Skeletal muscle tissue (tissue), 4 donors: ENCODE data around the gene RBMS3. TPM values are rescaled to one million over a fixed set of nuclear protein-coding genes. Genes with fewer than 3 reads are reported as not detected.

Experiments
- H3K27ac ChIP-seq: one replicate; pipeline ENCODE4 v1.7.0; 2013; ENCODE audit warnings: mild to moderate bottlenecking, low read depth, low read length, inconsistent platforms
- H3K27me3 ChIP-seq, 3 donors: one replicate each; pipeline ENCODE4 v1.7.0; 2013; ENCODE audit warnings: low read length in 3 of 3; ENCODE audit not compliant: control insufficient read depth in 3 of 3, insufficient read depth in 3 of 3
- H3K36me3 ChIP-seq, 3 donors: one replicate each; pipeline ENCODE4 v1.7.0; 2013; ENCODE audit warnings: low read length in 3 of 3; ENCODE audit not compliant: control insufficient read depth in 3 of 3, insufficient read depth in 3 of 3
- H3K4me1 ChIP-seq, 3 donors: one replicate each; pipeline ENCODE4 v1.7.0; 2013; ENCODE audit warnings: low read length in 3 of 3, mild to moderate bottlenecking in 3 of 3; ENCODE audit not compliant: control insufficient read depth in 3 of 3, insufficient read depth in 3 of 3
- H3K4me3 ChIP-seq, 3 donors: one replicate each; pipeline ENCODE4 v1.7.0; 2013; ENCODE audit warnings: low read length in 3 of 3
- H3K9ac ChIP-seq, 3 donors: one replicate each; pipeline ENCODE4 v1.7.0; 2013; ENCODE audit warnings: low read length in 3 of 3, mild to moderate bottlenecking in 3 of 3, moderate library complexity in 2 of 3, low read depth in 1 of 3
- H3K9me3 ChIP-seq, 3 donors: one replicate each; pipeline ENCODE4 v1.7.0; 2013; ENCODE audit warnings: low read length in 3 of 3; ENCODE audit not compliant: control insufficient read depth in 3 of 3
- total RNA-seq: library from RNA; depleted of rRNA; stranded (reverse); fragments of >200 nt; gene quantifications from one replicate; pipeline ENCODE4 v1.2.3, GENCODE V29; 2014
- donor health status: Osteomylitis.

RBMS3 gene
- total RNA-seq, 1 donor from 2014 or later: 79.9 TPM

GRCh38 chr3:29679944-29680343, 399.1 kb downstream of the RBMS3 start:
- Histone ChIP-seq H3K4me1 (peaks cover 0 to 6% (median 0%) of the 10 kb centered on the region in 3 donors), H3K27ac (no peak overlapping the region), H3K36me3 (no peaks in the 10 kb centered on the region), H3K9me3 (peaks cover 0 to 2% (median 0%) of the 10 kb centered on the region in 3 donors), H3K27me3 (no peaks in the 10 kb centered on the region), H3K9ac (no peak overlapping the region), H3K4me3 (no peak overlapping the region)

GRCh38 chr3:29683018-29683993, 402.4 kb downstream of the RBMS3 start:
- Histone ChIP-seq H3K36me3 (no peaks in the 10 kb centered on the region), H3K27ac (peak overlapping the region; percentile 10), H3K4me3 (no peak overlapping the region), H3K9ac (no peak overlapping the region), H3K9me3 (peaks cover 0 to 2% (median 0%) of the 10 kb centered on the region in 3 donors), H3K4me1 (peaks cover 0 to 6% (median 0%) of the 10 kb centered on the region in 3 donors), H3K27me3 (no peaks in the 10 kb centered on the region)

GRCh38 chr3:29686889-29687592, 406.2 kb downstream of the RBMS3 start:
- Histone ChIP-seq H3K9ac (no peak overlapping the region), H3K36me3 (no peaks in the 10 kb centered on the region), H3K4me3 (no peak overlapping the region), H3K27me3 (no peaks in the 10 kb centered on the region), H3K4me1 (peaks cover 0 to 6% (median 0%) of the 10 kb centered on the region in 3 donors), H3K27ac (no peak overlapping the region), H3K9me3 (no peaks in the 10 kb centered on the region)

- Histone ChIP-seq H3K36me3 (no peaks in the 10 kb centered on the region), H3K9ac (no peak overlapping the region), H3K27me3 (no peaks in the 10 kb centered on the region), H3K9me3 (no peaks in the 10 kb centered on the region), H3K27ac (no peak overlapping the region), H3K4me3 (no peak overlapping the region), H3K4me1 (peaks cover 0 to 5% (median 1%) of the 10 kb centered on the region in 3 donors)
These were observed 409.9 kb downstream of the RBMS3 start for GRCh38 chr3:29690686-29691353.

GRCh38 chr3:29693863-29694262, 413.0 kb downstream of the RBMS3 start:
- Histone ChIP-seq H3K27ac (no peak overlapping the region), H3K9ac (peak overlapping the region in 1 of 3 donors; percentile 24), H3K4me3 (no peak overlapping the region)

GRCh38 chr3:29694331-29694730, 413.5 kb downstream of the RBMS3 start:
- no peaks in the 10 kb centered on the region for H3K27me3 ChIP-seq
- H3K9ac ChIP-seq: no peak overlapping the region
- H3K36me3 ChIP-seq: no peaks in the 10 kb centered on the region
- no peak overlapping the region for H3K4me3 ChIP-seq
- no peaks in the 10 kb centered on the region for H3K9me3 ChIP-seq
- H3K4me1 ChIP-seq: peaks cover 0 to 9% (median 5%) of the 10 kb centered on the region in 3 donors
- H3K27ac ChIP-seq: no peak overlapping the region

More at GRCh38 chr3:29693863-29694262, 413.0 kb downstream of the RBMS3 start:
- H3K27me3 ChIP-seq: no peaks in the 10 kb centered on the region
- H3K9me3 ChIP-seq: no peaks in the 10 kb centered on the region
- H3K36me3 ChIP-seq: no peaks in the 10 kb centered on the region
- peaks cover 0 to 9% (median 5%) of the 10 kb centered on the region in 3 donors for H3K4me1 ChIP-seq

GRCh38 chr3:29694783-29695182, 413.9 kb downstream of the RBMS3 start:
- H3K27ac ChIP-seq: peak overlapping the region; percentile 33
- H3K9ac ChIP-seq: no peak overlapping the region
- H3K9me3 ChIP-seq: no peaks in the 10 kb centered on the region
- H3K36me3 ChIP-seq: no peaks in the 10 kb centered on the region
- peaks cover 0 to 9% (median 5%) of the 10 kb centered on the region in 3 donors for H3K4me1 ChIP-seq
- H3K4me3 ChIP-seq: no peak overlapping the region
- no peaks in the 10 kb centered on the region for H3K27me3 ChIP-seq

- Histone ChIP-seq H3K27ac (peak overlapping the region; percentile 33), H3K9me3 (no peaks in the 10 kb centered on the region), H3K4me1 (peaks cover 0 to 9% (median 5%) of the 10 kb centered on the region in 3 donors), H3K27me3 (no peaks in the 10 kb centered on the region), H3K36me3 (no peaks in the 10 kb centered on the region), H3K4me3 (no peak overlapping the region), H3K9ac (no peak overlapping the region)
These were observed 414.3 kb downstream of the RBMS3 start for GRCh38 chr3:29695201-29695600.

- no peaks in the 10 kb centered on the region for H3K9me3 ChIP-seq
- H3K9ac ChIP-seq: no peak overlapping the region
- H3K27ac ChIP-seq: peak overlapping the region; percentile 33
- no peaks in the 10 kb centered on the region for H3K36me3 ChIP-seq
- H3K27me3 ChIP-seq: no peaks in the 10 kb centered on the region
- H3K4me3 ChIP-seq: no peak overlapping the region
- H3K4me1 ChIP-seq: peaks cover 0 to 9% (median 5%) of the 10 kb centered on the region in 3 donors
These were observed 414.9 kb downstream of the RBMS3 start for GRCh38 chr3:29695643-29696198.
